Activated T-cell treated with anti-CD3 and anti-CD28 coated beads for 1 hour (primary cell): ENCODE measurements around the gene ANKH.

Source experiments
- DNase-seq: peaks from one replicate; pipeline ENCODE4 v3.0.0-alpha.2; 2020; ENCODE audit warnings: low read depth

Gene ANKH

GRCh38 chr5:14790911-14791310, 80.7 kb downstream of the ANKH start:
- DNase-seq: no peak

GRCh38 chr5:14790220-14790619, 81.4 kb downstream of the ANKH start:
- DNase-seq: no peak

- no peak for DNase-seq
Measured at GRCh38 chr5:14787801-14788579, 83.6 kb downstream of the ANKH start.

- no peak for DNase-seq
Measured at GRCh38 chr5:14783691-14784090, 87.9 kb downstream of the ANKH start.

- no peak for DNase-seq
Measured at GRCh38 chr5:14782591-14782990, 89.0 kb downstream of the ANKH start.

- DNase-seq: no peak
Measured at GRCh38 chr5:14781106-14781505, 90.5 kb downstream of the ANKH start.

DNA sequence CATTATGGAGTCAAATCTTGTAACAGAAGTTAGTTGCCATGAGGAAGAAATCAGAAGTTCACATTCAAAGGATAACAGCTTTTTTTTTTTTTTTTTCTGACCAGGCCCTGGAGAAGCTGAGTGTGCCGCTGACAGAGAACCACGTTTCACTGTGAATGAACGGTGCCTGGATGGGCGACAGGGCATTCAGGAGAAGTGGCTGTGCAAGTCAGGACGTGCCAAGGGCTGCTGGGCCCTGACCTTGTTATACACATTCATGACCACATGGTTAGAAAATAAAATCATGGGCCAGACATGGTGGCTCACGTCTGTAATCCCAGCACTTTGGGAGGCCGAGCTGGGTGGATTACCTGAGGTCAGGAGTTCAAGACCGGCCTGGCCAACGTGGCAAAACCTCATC, 91.6 kb downstream of the ANKH start:
- no peak for DNase-seq

DNA sequence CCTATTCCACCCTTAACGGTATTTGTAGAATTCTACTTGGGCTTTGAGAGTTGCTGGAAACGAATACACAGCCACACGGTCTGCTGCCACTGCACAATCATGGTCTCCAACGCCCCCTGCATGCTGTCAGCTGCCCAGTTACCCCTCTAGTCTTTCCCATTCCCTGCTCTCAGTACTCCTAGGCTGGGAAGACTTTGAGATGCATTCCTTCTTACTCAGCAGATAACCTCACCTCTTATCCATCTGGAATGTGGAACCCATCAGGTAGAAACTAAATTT, 92.8 kb downstream of the ANKH start:
- DNase-seq: no peak

DNA sequence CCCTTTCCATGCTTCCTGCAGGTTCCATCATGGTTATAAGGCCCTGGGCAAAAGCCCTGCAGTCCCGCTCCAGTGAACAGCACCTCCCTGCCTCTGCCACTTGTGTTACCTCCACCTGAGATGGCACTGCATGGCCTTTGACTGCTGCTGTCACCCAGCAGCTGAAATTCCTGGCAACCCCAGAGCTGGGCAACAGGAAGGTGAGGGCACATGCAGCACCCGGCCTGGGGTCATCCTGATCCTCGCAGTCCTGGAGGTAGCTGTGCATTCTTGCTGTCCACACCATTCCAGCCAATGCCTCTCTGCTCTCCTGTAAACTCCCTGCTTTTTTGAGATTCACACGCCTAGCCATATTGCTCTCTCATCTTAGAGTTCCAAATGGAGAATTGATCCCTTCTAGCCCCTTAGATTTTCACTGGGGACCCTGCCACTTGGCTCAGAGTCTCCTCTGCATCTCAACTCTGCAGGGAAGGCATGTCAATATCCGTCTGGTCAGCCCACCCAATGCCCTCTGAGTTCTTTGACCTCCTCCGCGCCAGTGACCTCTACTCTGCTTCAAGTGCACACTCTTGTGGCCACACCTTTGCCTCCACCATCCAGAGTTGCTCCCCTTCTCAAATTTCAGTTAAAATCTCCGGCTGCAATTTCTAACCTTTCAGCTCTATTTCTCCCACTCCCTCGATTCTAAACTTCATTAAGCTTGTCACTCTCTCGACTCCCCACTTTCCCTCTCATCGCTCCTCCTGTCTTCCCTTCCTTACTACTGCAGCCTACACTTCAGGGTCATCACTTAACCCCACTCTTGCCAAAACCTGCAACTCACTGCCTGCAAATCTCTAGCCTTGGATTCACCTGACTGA, 93.4 kb downstream of the ANKH start:
- DNase-seq: no peak

- DNase-seq: no peak
Measured at GRCh38 chr5:14777187-14777586, 94.4 kb downstream of the ANKH start.

- no peak for DNase-seq
Measured at GRCh38 chr5:14776602-14777001, 95.0 kb downstream of the ANKH start.

GRCh38 chr5:14775857-14776256, 95.7 kb downstream of the ANKH start:
- DNase-seq: no peak

GRCh38 chr5:14773588-14773987, 98.0 kb downstream of the ANKH start:
- DNase-seq: no peak

DNA sequence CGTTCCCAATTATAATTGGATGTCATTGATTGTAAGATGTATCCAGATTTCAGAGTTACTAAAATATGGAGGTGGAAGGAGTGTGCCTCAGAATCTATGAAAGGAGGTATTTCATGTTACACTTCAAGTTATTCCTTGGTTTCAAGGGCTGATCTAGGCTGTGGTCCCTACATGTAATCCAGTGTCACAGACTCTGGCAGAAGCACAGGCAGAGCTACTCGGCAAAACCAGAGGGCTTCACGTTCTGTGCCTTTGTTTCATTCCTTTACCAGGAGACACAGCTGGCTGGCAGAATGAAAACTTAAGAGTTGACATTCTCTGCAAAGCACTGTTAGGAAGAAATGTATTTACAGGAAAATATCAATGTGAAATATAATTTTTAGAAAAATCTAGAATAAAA, 99.6 kb downstream of the ANKH start:
- no peak for DNase-seq

DNA sequence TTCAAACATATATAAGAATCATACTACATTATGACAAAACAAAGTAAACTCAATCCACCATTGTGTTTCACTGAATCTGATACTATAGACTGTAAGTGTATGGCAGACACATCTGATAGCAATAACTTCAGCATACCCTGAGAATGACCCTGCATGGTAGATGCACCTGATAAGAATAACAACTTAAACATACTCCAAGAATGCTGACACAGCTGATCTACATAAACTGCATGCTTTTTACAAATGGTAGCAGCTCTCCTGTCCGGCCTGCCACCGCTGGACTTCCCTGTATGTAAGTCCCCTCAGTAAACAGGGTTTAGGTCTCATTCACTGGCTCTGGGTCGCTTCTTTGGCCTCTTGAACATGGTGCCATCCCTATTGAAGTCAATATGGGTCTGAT, 100.4 kb downstream of the ANKH start:
- no peak for DNase-seq

GRCh38 chr5:14768508-14769365, 102.8 kb downstream of the ANKH start:
- no peak for DNase-seq

DNA sequence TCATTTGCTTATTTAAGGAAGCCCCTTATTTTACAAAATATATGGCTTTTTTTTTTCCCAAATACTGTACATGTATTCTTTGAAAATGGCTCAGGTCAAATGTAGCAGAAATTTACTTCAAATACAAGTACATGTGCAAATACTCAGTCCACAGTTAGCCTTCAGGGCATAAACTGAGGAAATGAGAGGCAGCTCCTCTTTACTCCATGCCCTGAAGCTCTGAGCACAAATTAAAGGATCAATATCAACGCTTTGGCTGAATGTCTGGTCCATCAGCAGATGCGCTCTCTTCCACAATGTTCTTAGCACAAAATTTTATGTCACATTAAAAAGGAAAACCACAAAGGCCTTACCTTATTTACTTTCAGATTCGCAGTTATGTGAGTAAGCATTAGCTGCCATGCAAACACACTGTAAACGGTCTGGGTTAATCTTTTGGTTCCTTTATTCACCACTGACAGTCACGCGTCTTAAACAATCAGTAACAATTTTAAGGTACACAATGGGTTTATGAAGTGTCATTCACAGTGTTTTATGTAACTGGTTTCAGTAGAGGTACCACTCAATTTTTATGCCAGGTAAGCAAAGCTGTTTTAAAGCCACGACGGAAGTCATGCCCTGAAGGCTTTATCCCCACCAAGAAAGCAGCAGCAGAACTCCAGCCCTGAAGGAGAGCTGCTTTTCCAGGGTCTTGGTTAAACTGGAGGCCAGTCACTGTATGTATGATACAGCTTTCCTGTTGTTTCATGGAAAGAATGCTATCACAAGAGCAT, 103.7 kb downstream of the ANKH start:
- no peak for DNase-seq

- DNase-seq: no peak
Measured at GRCh38 chr5:14767053-14767452, 104.5 kb downstream of the ANKH start.

GRCh38 chr5:14766584-14766983, 105.0 kb downstream of the ANKH start:
- DNase-seq: no peak

DNA sequence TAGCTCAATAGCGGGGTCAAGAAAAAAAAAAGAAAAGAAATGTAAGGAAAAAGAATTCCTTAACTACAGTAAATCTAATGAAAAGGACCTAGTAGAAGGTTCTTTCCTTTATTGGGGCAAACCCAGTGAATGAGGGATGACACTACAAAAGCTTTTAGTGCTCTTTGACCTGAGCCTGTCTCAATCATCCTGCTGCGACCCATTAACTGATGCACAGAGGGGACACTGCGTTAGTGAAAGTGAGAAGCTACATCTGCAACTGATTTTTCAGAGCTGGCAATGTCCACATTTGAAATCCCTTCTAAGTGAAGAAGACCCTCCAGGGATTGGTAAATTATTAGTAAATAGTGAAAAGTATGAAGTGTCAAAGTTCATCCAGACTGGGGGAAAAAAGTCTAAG, 106.0 kb downstream of the ANKH start:
- no peak for DNase-seq

DNA sequence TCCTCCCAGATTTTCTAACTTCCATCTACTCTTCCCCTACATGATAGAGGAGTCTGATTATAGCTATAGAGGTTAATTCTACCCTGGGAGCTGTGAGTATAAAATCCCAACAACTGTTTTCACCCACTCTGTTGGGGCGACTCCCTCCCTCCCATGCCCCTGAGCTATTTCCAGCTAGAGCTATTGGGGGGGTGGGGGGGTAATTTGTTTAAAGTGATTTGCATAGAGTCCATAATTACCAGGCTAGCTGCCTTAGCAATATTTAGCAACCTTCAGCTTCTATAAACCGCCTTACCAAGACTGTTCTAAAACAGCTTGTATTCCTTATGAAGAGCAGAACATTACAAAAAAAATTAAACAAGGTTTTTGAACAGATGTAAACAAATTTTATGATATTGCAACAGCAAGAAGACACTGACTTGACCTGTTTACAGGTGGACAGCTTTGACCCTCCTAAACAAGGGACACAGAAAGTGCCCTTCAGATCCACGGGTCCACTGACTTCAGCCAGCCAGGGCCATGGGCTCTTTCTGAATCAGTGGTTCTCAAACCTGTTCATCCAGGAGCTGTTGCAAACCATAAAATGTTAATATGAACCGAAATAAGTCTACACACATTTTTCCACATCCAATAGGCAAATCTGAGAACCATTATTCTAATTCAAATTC, 108.9 kb downstream of the ANKH start:
- DNase-seq: no peak
